GM12878 (cell line): ENCODE measurements around the gene CAMK4. TPM values are rescaled to one million over a fixed set of nuclear protein-coding genes. Genes with fewer than 3 reads are reported as not detected.

Experiments used
- BACH1 ChIP-seq: fragments of 450-650 bp; IDR thresholded peaks from 2 replicates; pipeline ENCODE4 v1.6.1; 2017; ENCODE audit warnings: mild to moderate bottlenecking, borderline replicate concordance
- BCL11A ChIP-seq: IDR thresholded peaks from 2 replicates; pipeline ENCODE4 v1.6.1; 2011; ENCODE audit warnings: low read depth, low read length
- CEBPZ ChIP-seq: fragments of 150-350 bp; IDR thresholded peaks from 2 replicates; pipeline ENCODE4 v1.6.1; 2016; ENCODE audit warnings: low read depth, low read length
- EP300 ChIP-seq, 2 experiments: fragments of 150-350 bp in 1 of 2; IDR thresholded peaks; 2 replicates each; pipeline ENCODE4 v1.6.1; 2011 to 2012; ENCODE audit warnings: low read depth in 2 of 2, low read length in 2 of 2, borderline replicate concordance in 1 of 2, improper control_type of control experiment in 1 of 2, inconsistent platforms in 1 of 2; ENCODE audit not compliant: control insufficient read depth in 1 of 2
- LARP7 ChIP-seq: fragments of 450-650 bp; IDR thresholded peaks from 2 replicates; pipeline ENCODE4 v1.6.1; 2017; ENCODE audit warnings: mild to moderate bottlenecking
- MTA3 ChIP-seq: IDR thresholded peaks from 2 replicates; pipeline ENCODE4 v1.6.1; 2012; ENCODE audit warnings: low read length, inconsistent platforms, borderline replicate concordance
- NBN ChIP-seq: fragments of 450-650 bp; IDR thresholded peaks from 2 replicates; pipeline ENCODE4 v1.6.1; 2016
- PAX5 ChIP-seq: IDR thresholded peaks from 2 replicates; pipeline ENCODE4 v1.6.1; 2011; ENCODE audit warnings: low read depth, low read length, borderline replicate concordance
- RAD51 ChIP-seq: fragments of 450-650 bp; IDR thresholded peaks from 2 replicates; pipeline ENCODE4 v1.6.1; 2016; ENCODE audit warnings: moderate library complexity, mild to moderate bottlenecking, inconsistent platforms
- REST ChIP-seq: IDR thresholded peaks from 2 replicates; pipeline ENCODE4 v1.6.1; 2012; ENCODE audit warnings: mild to moderate bottlenecking, low read depth, low read length
- TBL1XR1 ChIP-seq: IDR thresholded peaks from 2 replicates; pipeline ENCODE4 v1.6.1; 2012; ENCODE audit warnings: low read depth, low read length, improper control_type of control experiment
- polyA plus RNA-seq, 11 experiments: library from polyadenylated mRNA; depleted of rRNA in 4 of 11; unstranded in 6 of 11; stranded (reverse) in 5 of 11; fragments of >200 nt; fragmentation: Nextera tagmentation in 4 of 11; fragmentation: Illumina TruSeq in 1 of 11; extraction: Ambion mirVana in 4 of 11; extraction: Trizol in 1 of 11; gene quantifications; 1 replicate in 1 of 11; 2 replicates in 10 of 11; pipeline versions ENCODE4 v1.2.1 to v1.2.3, GENCODE V29; 2011 to 2016; ENCODE audit warnings: inconsistent platforms in 2 of 11, missing spikeins in 2 of 11, low read depth in 1 of 11
- total RNA-seq, 4 experiments: library from RNA; depleted of rRNA in 3 of 4; stranded (reverse); fragments of >200 nt in 3 of 4; fragmentation: Illumina TruSeq in 1 of 4; extraction: Trizol in 1 of 4; gene quantifications; 2 replicates each; pipeline versions ENCODE4 v1.2.1 to v1.2.3, GENCODE V29; 2013 to 2021

CAMK4 gene
- total and polyA plus RNA-seq, 10 of the 15 experiments (the other 5 are each of a cell fraction or from before 2014, with no cell fraction given): 13.3 to 51.9 (median 35.3) TPM

GRCh38 chr5:111505096-111505495 lies 280.9 kb downstream of the CAMK4 start (continued):
- TF ChIP-seq CEBPZ: no peak
- TF ChIP-seq BCL11A: no peak
- TF ChIP-seq NBN: no peak
- TF ChIP-seq LARP7: no peak
- TF ChIP-seq PAX5: no peak
- TF ChIP-seq EP300 (IDR thresholded peaks at IDR 0.05; ENCODE audit: borderline replicate concordance in 1 of 2, control insufficient read depth in 1 of 2, low read depth in 2 of 2, low read length in 2 of 2): no peak
- no peak for TF ChIP-seq TBL1XR1
- TF ChIP-seq RAD51: no peak
- TF ChIP-seq MTA3: no peak
- no peak for TF ChIP-seq BACH1
- TF ChIP-seq REST: no peak
- TF ChIP-seq, all 136 proteins: peak for 0
